ENCODE results near the gene CERS2. TPM values are rescaled to one million over a fixed set of nuclear protein-coding genes. Genes with fewer than 3 reads are reported as not detected.

CERS2 gene
- total RNA-seq, 6 experiments from 2014 or later = 189 to 305 (median 255) TPM

- peak within 1 kb of the TSS; percentile 99 for H3K27ac Mint-ChIP-seq
- TF ChIP-seq CTCF (IDR thresholded peaks at IDR 0.05) = peak; percentile 53
- H3K36me3 Mint-ChIP-seq (ENCODE audit: low read depth) = peaks cover 11% of the 10 kb centered on the region; the same call in 1 of the 2 replicates
- DNase-seq = peak; percentile 89
- no peaks in the 10 kb centered on the region for H3K9me3 Mint-ChIP-seq
- peaks cover 4% of the 10 kb centered on the region for H3K27me3 Mint-ChIP-seq (ENCODE audit: insufficient read depth)
- H3K4me1 Mint-ChIP-seq (ENCODE audit: low read depth) = peaks cover 58% of the 10 kb centered on the region
- H3K4me3 Mint-ChIP-seq = peak within 1 kb of the TSS; percentile 97
Measured at GRCh38 chr1:151006327-151007052, 31.9 kb upstream of the CERS2 start, which contains the start of gene MINDY1. Gene MINDY1 (minus strand): TSS chr1:151006902. CDS start chr1:151002617, 4,285 bp downstream.

GRCh38 chr1:151005729-151006319 is 31.2 kb upstream of the CERS2 start:
- Mint-ChIP-seq H3K36me3 (ENCODE audit: low read depth) (peaks cover 9% of the 10 kb centered on the region; the same call in 1 of the 2 replicates), H3K4me1 (ENCODE audit: low read depth) (peaks cover 52% of the 10 kb centered on the region), H3K9me3 (no peaks in the 10 kb centered on the region), H3K4me3 (peak overlapping the region; percentile 97), H3K27me3 (ENCODE audit: insufficient read depth) (peaks cover 4% of the 10 kb centered on the region), H3K27ac (peak overlapping the region; percentile 99)
- DNase-seq = no peak
- no peak for TF ChIP-seq CTCF (IDR thresholded peaks at IDR 0.05)

GRCh38 chr1:151003180-151003579 is 28.5 kb upstream of the CERS2 start:
- no peak overlapping the region for H3K4me3 Mint-ChIP-seq
- H3K4me1 Mint-ChIP-seq (ENCODE audit: low read depth) = peaks cover 62% of the 10 kb centered on the region
- peaks cover 4% of the 10 kb centered on the region for H3K27me3 Mint-ChIP-seq (ENCODE audit: insufficient read depth)
- no peak overlapping the region; the same call in 1 of the 2 replicates for H3K27ac Mint-ChIP-seq
- no peaks in the 10 kb centered on the region for H3K9me3 Mint-ChIP-seq
- peaks cover 13% of the 10 kb centered on the region; the same call in 1 of the 2 replicates for H3K36me3 Mint-ChIP-seq (ENCODE audit: low read depth)
- no peak for DNase-seq
- TF ChIP-seq CTCF (IDR thresholded peaks at IDR 0.05) = no peak

GRCh38 chr1:151002611-151003010 is 28.0 kb upstream of the CERS2 start:
- no peak for DNase-seq
- peak overlapping the region; percentile 54; the same call in 1 of the 2 replicates for H3K27ac Mint-ChIP-seq
- TF ChIP-seq CTCF (IDR thresholded peaks at IDR 0.05) = no peak
- no peaks in the 10 kb centered on the region for H3K9me3 Mint-ChIP-seq
- peaks cover 13% of the 10 kb centered on the region; the same call in 1 of the 2 replicates for H3K36me3 Mint-ChIP-seq (ENCODE audit: low read depth)
- peaks cover 4% of the 10 kb centered on the region for H3K27me3 Mint-ChIP-seq (ENCODE audit: insufficient read depth)
- H3K4me1 Mint-ChIP-seq (ENCODE audit: low read depth) = peaks cover 56% of the 10 kb centered on the region
- no peak overlapping the region for H3K4me3 Mint-ChIP-seq

- H3K4me1 Mint-ChIP-seq (ENCODE audit: low read depth) = peaks cover 50% of the 10 kb centered on the region
- no peak for TF ChIP-seq CTCF (IDR thresholded peaks at IDR 0.05)
Measured at GRCh38 chr1:151002051-151002450, 27.4 kb upstream of the CERS2 start.

More at GRCh38 chr1:151002051-151002450, 27.4 kb upstream of the CERS2 start:
- H3K27me3 Mint-ChIP-seq (ENCODE audit: insufficient read depth) = peaks cover 4% of the 10 kb centered on the region
- no peak overlapping the region for H3K27ac Mint-ChIP-seq
- no peaks in the 10 kb centered on the region for H3K9me3 Mint-ChIP-seq
- H3K36me3 Mint-ChIP-seq (ENCODE audit: low read depth) = peaks cover 13% of the 10 kb centered on the region; the same call in 1 of the 2 replicates
- no peak for DNase-seq
- H3K4me3 Mint-ChIP-seq = no peak overlapping the region

All from HFFc6 (cell line).